HEK293T (cell line): ENCODE data around the gene OLIG3.

Experiments used
- BHLHE40 ChIP-seq: fragments of 450-650 bp; IDR thresholded peaks from 2 replicates; pipeline ENCODE4 v1.6.1; 2016; ENCODE audit warnings: mild to moderate bottlenecking, moderate library complexity, borderline replicate concordance
- FOXA1 ChIP-seq: fragments of 450-650 bp; IDR thresholded peaks from 2 replicates; pipeline ENCODE4 v1.6.1; 2016; ENCODE audit warnings: mild to moderate bottlenecking
- FOXK2 ChIP-seq: fragments of 450-650 bp; IDR thresholded peaks from 2 replicates; pipeline ENCODE4 v1.6.1; 2016; ENCODE audit warnings: mild to moderate bottlenecking
- FOXM1 ChIP-seq: fragments of 450-650 bp; IDR thresholded peaks from 2 replicates; pipeline ENCODE4 v1.6.1; 2017; ENCODE audit warnings: mild to moderate bottlenecking, borderline replicate concordance
- NFRKB ChIP-seq: fragments of 450-650 bp; IDR thresholded peaks from 2 replicates; pipeline ENCODE4 v1.6.1; 2016; ENCODE audit warnings: mild to moderate bottlenecking, moderate library complexity
- SP1 ChIP-seq: fragments of 450-650 bp; IDR thresholded peaks from 2 replicates; pipeline ENCODE4 v1.6.1; 2017
- TARDBP ChIP-seq: fragments of 450-650 bp; IDR thresholded peaks from 2 replicates; pipeline ENCODE4 v1.6.1; 2016

- no peak for TF ChIP-seq FOXK2
- no peak for TF ChIP-seq BHLHE40
- TF ChIP-seq TARDBP: no peak
- no peak for TF ChIP-seq FOXM1
- TF ChIP-seq SP1: no peak
- TF ChIP-seq NFRKB: no peak
- TF ChIP-seq FOXA1: no peak
Observed at GRCh38 chr6:137531376-137532092, 37.3 kb upstream of the OLIG3 start.
